HepG2 (cell line): Measurements from ENCODE around the gene NME2. TPM values are rescaled to one million over a fixed set of nuclear protein-coding genes. Genes with fewer than 3 reads are reported as not detected.

Experiments used
- ATF1 ChIP-seq: IDR thresholded peaks from 2 replicates; pipeline ENCODE4 v1.6.1; 2016; ENCODE audit warnings: mild to moderate bottlenecking, control low read depth
- CC2D1A ChIP-seq: sonication (generic); formaldehyde crosslinking; IDR thresholded peaks from 2 replicates; pipeline ENCODE4 v1.8.1; 2023; ENCODE audit warnings: mild to moderate bottlenecking, missing genetic modification reagents
- GATAD2A ChIP-seq: IDR thresholded peaks from 2 replicates; pipeline ENCODE4 v1.6.1; 2016
- HNRNPL ChIP-seq: fragments of 200-400 bp; formaldehyde crosslinking; IDR thresholded peaks from 2 replicates; pipeline ENCODE4 v1.6.1; 2017; ENCODE audit warnings: mild to moderate bottlenecking, low read depth, low read length
- NFYB ChIP-seq: sonication (generic); formaldehyde crosslinking; IDR thresholded peaks from 2 replicates; pipeline ENCODE4 v1.4.0; 2020; ENCODE audit warnings: missing genetic modification reagents
- POLR2AphosphoS2 ChIP-seq: IDR thresholded peaks from 2 replicates; pipeline ENCODE4 v1.6.1; 2011; ENCODE audit warnings: low read depth, low read length, improper control_type of control experiment
- ZNF230 ChIP-seq: sonication (generic); formaldehyde crosslinking; IDR thresholded peaks from 2 replicates; pipeline ENCODE4 v1.4.0; 2020; ENCODE audit warnings: mild to moderate bottlenecking, missing genetic modification reagents
- ZNF546 ChIP-seq: sonication (generic); formaldehyde crosslinking; conservative IDR thresholded peaks from 2 replicates; pipeline ENCODE4 v1.8.1; 2023; ENCODE audit warnings: mild to moderate bottlenecking, missing genetic modification reagents
- ZNF558 ChIP-seq: sonication (generic); formaldehyde crosslinking; IDR thresholded peaks from 2 replicates; pipeline ENCODE4 v1.9.0; 2022; ENCODE audit warnings: mild to moderate bottlenecking, missing genetic modification reagents, borderline replicate concordance
- ZNF607 ChIP-seq: sonication (generic); formaldehyde crosslinking; IDR thresholded peaks from 2 replicates; pipeline ENCODE4 v1.5.1; 2020; ENCODE audit warnings: missing genetic modification reagents, mild to moderate bottlenecking, borderline replicate concordance
- polyA plus RNA-seq, 8 experiments: library from polyadenylated mRNA; depleted of rRNA in 3 of 8; stranded (reverse) in 7 of 8; unstranded in 1 of 8; fragments of >200 nt; fragmentation: Illumina TruSeq in 4 of 8; extraction: Trizol in 4 of 8; gene quantifications; 2 replicates each; pipeline versions ENCODE4 v1.2.1 to v1.2.3, GENCODE V29; 2011 to 2016; ENCODE audit warnings: low read depth in 4 of 8, missing spikeins in 1 of 8, mixed read lengths in 1 of 8; ENCODE audit not compliant: insufficient read depth in 1 of 8
- total RNA-seq, 5 experiments: library from RNA; depleted of rRNA; stranded (reverse); fragments of >200 nt; fragmentation: Illumina TruSeq; extraction: Trizol; gene quantifications; 2 replicates each; pipeline ENCODE4 v1.2.3, GENCODE V29; 2016; ENCODE audit warnings: low read depth in 1 of 5
- TF ChIP-seq, protein P1 (sequence below): sonication (generic); formaldehyde crosslinking; IDR thresholded peaks from 2 replicates; pipeline ENCODE4 v1.4.0; 2020; ENCODE audit warnings: missing genetic modification reagents
- TF ChIP-seq, protein P2 (sequence below): sonication (generic); formaldehyde crosslinking; IDR thresholded peaks from 2 replicates; pipeline ENCODE4 v1.4.0; 2020; ENCODE audit warnings: missing genetic modification reagents
- TF ChIP-seq, protein P3 (sequence below), 2 experiments: IDR thresholded peaks; 2 replicates each; pipeline ENCODE4 v1.6.1; 2011 to 2012; ENCODE audit warnings: low read length in 2 of 2, borderline replicate concordance in 1 of 2, low read depth in 1 of 2, mild to moderate bottlenecking in 1 of 2, moderate library complexity in 1 of 2
- TF ChIP-seq, protein P4 (sequence below): sonication (generic); formaldehyde crosslinking; IDR thresholded peaks from 2 replicates; pipeline ENCODE4 v1.5.1; 2020; ENCODE audit warnings: mild to moderate bottlenecking, missing genetic modification reagents, moderate library complexity

Gene NME2
- total and polyA plus RNA-seq, 2 of the 13 experiments (the other 11 are each of a cell fraction or from before 2014, with no cell fraction given): 790 to 1,213 TPM

DNA sequence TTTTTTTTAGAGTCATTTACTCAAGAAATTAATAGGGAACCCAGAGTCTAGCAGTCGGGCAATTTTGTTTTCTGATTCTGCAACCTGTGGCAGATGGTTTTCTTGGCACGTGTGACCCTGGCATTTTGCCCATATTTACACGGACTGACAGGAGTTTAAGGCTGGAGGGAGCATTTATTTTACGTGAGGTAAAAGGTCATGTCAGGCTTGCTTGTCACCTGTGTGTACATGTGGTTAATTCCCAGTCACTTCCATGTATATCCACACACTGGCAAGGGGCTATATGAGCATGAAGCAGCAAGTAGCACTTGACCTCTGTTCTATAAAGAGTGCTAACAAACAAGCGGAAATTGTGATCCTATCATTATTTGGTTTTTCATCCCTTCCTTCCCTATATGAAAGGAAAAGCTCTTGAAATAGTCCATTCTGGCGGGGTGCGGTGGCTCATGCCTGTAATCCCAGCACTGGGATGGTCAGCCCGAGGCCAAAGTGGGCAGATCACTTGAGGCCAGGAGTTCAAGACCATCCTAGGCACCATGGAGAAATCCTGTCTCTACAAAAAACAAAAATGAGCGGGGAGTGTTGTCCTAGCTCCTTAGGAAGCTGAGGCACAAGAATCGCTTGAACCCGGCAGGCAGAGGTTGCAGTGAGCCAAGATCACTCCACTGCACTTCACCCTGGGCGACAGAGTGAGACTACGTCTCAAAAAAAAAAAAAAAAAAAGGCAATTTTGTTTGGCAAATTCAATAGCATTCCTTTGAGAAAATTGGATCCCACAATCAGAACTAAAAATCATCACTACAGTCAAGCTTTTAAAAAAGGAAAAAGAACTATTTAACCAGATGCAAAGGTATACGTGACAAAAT, 47.6 kb upstream of the NME2 start (continued):
- TF ChIP-seq, protein P1, sequence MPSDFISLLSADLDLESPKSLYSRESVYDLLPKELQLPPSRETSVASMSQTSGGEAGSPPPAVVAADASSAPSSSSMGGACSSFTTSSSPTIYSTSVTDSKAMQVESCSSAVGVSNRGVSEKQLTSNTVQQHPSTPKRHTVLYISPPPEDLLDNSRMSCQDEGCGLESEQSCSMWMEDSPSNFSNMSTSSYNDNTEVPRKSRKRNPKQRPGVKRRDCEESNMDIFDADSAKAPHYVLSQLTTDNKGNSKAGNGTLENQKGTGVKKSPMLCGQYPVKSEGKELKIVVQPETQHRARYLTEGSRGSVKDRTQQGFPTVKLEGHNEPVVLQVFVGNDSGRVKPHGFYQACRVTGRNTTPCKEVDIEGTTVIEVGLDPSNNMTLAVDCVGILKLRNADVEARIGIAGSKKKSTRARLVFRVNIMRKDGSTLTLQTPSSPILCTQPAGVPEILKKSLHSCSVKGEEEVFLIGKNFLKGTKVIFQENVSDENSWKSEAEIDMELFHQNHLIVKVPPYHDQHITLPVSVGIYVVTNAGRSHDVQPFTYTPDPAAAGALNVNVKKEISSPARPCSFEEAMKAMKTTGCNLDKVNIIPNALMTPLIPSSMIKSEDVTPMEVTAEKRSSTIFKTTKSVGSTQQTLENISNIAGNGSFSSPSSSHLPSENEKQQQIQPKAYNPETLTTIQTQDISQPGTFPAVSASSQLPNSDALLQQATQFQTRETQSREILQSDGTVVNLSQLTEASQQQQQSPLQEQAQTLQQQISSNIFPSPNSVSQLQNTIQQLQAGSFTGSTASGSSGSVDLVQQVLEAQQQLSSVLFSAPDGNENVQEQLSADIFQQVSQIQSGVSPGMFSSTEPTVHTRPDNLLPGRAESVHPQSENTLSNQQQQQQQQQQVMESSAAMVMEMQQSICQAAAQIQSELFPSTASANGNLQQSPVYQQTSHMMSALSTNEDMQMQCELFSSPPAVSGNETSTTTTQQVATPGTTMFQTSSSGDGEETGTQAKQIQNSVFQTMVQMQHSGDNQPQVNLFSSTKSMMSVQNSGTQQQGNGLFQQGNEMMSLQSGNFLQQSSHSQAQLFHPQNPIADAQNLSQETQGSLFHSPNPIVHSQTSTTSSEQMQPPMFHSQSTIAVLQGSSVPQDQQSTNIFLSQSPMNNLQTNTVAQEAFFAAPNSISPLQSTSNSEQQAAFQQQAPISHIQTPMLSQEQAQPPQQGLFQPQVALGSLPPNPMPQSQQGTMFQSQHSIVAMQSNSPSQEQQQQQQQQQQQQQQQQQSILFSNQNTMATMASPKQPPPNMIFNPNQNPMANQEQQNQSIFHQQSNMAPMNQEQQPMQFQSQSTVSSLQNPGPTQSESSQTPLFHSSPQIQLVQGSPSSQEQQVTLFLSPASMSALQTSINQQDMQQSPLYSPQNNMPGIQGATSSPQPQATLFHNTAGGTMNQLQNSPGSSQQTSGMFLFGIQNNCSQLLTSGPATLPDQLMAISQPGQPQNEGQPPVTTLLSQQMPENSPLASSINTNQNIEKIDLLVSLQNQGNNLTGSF (CRISPR knock-in tag): no peak
- 0 out of 2 replicates have a peak, but pooled peaks have one; percentile 50 for TF ChIP-seq GATAD2A (CRISPR knock-in tag)
- no peak for TF ChIP-seq POLR2AphosphoS2
- TF ChIP-seq ZNF558 (CRISPR knock-in tag): no peak
- no peak for TF ChIP-seq HNRNPL
- no peak for TF ChIP-seq CC2D1A (CRISPR knock-in tag)
- TF ChIP-seq ZNF546 (CRISPR knock-in tag): no peak
- no peak for TF ChIP-seq ATF1
- no peak for TF ChIP-seq NFYB (CRISPR knock-in tag)
- TF ChIP-seq ZNF607 (CRISPR knock-in tag): no peak
- TF ChIP-seq, protein P2, sequence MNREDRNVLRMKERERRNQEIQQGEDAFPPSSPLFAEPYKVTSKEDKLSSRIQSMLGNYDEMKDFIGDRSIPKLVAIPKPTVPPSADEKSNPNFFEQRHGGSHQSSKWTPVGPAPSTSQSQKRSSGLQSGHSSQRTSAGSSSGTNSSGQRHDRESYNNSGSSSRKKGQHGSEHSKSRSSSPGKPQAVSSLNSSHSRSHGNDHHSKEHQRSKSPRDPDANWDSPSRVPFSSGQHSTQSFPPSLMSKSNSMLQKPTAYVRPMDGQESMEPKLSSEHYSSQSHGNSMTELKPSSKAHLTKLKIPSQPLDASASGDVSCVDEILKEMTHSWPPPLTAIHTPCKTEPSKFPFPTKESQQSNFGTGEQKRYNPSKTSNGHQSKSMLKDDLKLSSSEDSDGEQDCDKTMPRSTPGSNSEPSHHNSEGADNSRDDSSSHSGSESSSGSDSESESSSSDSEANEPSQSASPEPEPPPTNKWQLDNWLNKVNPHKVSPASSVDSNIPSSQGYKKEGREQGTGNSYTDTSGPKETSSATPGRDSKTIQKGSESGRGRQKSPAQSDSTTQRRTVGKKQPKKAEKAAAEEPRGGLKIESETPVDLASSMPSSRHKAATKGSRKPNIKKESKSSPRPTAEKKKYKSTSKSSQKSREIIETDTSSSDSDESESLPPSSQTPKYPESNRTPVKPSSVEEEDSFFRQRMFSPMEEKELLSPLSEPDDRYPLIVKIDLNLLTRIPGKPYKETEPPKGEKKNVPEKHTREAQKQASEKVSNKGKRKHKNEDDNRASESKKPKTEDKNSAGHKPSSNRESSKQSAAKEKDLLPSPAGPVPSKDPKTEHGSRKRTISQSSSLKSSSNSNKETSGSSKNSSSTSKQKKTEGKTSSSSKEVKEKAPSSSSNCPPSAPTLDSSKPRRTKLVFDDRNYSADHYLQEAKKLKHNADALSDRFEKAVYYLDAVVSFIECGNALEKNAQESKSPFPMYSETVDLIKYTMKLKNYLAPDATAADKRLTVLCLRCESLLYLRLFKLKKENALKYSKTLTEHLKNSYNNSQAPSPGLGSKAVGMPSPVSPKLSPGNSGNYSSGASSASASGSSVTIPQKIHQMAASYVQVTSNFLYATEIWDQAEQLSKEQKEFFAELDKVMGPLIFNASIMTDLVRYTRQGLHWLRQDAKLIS (CRISPR knock-in tag): no peak
- no peak for TF ChIP-seq ZNF230 (CRISPR knock-in tag)
- TF ChIP-seq, protein P3, sequence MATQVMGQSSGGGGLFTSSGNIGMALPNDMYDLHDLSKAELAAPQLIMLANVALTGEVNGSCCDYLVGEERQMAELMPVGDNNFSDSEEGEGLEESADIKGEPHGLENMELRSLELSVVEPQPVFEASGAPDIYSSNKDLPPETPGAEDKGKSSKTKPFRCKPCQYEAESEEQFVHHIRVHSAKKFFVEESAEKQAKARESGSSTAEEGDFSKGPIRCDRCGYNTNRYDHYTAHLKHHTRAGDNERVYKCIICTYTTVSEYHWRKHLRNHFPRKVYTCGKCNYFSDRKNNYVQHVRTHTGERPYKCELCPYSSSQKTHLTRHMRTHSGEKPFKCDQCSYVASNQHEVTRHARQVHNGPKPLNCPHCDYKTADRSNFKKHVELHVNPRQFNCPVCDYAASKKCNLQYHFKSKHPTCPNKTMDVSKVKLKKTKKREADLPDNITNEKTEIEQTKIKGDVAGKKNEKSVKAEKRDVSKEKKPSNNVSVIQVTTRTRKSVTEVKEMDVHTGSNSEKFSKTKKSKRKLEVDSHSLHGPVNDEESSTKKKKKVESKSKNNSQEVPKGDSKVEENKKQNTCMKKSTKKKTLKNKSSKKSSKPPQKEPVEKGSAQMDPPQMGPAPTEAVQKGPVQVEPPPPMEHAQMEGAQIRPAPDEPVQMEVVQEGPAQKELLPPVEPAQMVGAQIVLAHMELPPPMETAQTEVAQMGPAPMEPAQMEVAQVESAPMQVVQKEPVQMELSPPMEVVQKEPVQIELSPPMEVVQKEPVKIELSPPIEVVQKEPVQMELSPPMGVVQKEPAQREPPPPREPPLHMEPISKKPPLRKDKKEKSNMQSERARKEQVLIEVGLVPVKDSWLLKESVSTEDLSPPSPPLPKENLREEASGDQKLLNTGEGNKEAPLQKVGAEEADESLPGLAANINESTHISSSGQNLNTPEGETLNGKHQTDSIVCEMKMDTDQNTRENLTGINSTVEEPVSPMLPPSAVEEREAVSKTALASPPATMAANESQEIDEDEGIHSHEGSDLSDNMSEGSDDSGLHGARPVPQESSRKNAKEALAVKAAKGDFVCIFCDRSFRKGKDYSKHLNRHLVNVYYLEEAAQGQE (IDR thresholded peaks at IDR 0.05; ENCODE audit: borderline replicate concordance in 1 of 2, low read depth in 1 of 2, low read length in 2 of 2): 0 out of 4 replicates have a peak, but pooled peaks of 1 of the 2 experiments have one; percentile 6
- TF ChIP-seq, protein P4, sequence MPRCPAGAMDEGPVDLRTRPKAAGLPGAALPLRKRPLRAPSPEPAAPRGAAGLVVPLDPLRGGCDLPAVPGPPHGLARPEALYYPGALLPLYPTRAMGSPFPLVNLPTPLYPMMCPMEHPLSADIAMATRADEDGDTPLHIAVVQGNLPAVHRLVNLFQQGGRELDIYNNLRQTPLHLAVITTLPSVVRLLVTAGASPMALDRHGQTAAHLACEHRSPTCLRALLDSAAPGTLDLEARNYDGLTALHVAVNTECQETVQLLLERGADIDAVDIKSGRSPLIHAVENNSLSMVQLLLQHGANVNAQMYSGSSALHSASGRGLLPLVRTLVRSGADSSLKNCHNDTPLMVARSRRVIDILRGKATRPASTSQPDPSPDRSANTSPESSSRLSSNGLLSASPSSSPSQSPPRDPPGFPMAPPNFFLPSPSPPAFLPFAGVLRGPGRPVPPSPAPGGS (CRISPR knock-in tag): no peak
